Activated B cell treated with CpG ODN at 0.5 μM for 24 hours (primary cell): ENCODE results near the gene BLVRB. TPM values are rescaled to one million over a fixed set of nuclear protein-coding genes. Genes with fewer than 3 reads are reported as not detected.
"Not testable (repeated sequence)": the region's sequence is repeated elsewhere in the genome, so short reads cannot be mapped to it uniquely, and the experiment has no call there.

Experiments used
- ATAC-seq: fragments of 200-7000 bp; cut with Tn5 transposase; one replicate; pipeline ENCODE4 v1.10.0; 2021; ENCODE audit warnings: low read depth, mild to moderate bottlenecking, moderate library complexity
- CTCF ChIA-PET: fragments of 350-600 bp; sonication (Branson Sonifier 250); formaldehyde crosslinking; loops from one replicate; lab custom pipeline; 2021; ENCODE audit warnings: antibody characterized with exemption; lab: Charles Lee
- POLR2A ChIA-PET: fragments of 350-600 bp; sonication (Branson Sonifier 250); formaldehyde crosslinking; loops from one replicate; lab custom pipeline; 2021; ENCODE audit warnings: antibody characterized with exemption; lab: Charles Lee
- DNase-seq: peaks from one replicate; pipeline ENCODE4 v3.0.0; 2022
- H3K27ac Mint-ChIP-seq: one replicate; pipeline ENCODE4 v1.8.0; 2020; ENCODE audit warnings: mixed read lengths
- H3K27me3 Mint-ChIP-seq: one replicate; pipeline ENCODE4 v1.8.0; 2021; ENCODE audit warnings: mixed read lengths
- H3K36me3 Mint-ChIP-seq: one replicate; pipeline ENCODE4 v1.8.0; 2021; ENCODE audit warnings: low read depth, mixed read lengths
- H3K4me1 Mint-ChIP-seq: one replicate; pipeline ENCODE4 v1.8.0; 2021; ENCODE audit warnings: mixed read lengths
- H3K4me3 Mint-ChIP-seq: one replicate; pipeline ENCODE4 v1.8.0; 2020; ENCODE audit warnings: mild to moderate bottlenecking, mixed read lengths
- H3K9me3 Mint-ChIP-seq: one replicate; pipeline ENCODE4 v1.8.0; 2020; ENCODE audit warnings: mixed read lengths
- CTCF ChIP-seq: fragments of 200-600 bp; IDR thresholded peaks from one replicate; pipeline ENCODE4 v1.8.0; 2022; ENCODE audit warnings: antibody characterized with exemption, mild to moderate bottlenecking
- intact Hi-C: fragments of 100-400 bp; cut with micrococcal nuclease; formaldehyde crosslinking; loops from one replicate; pipeline ENCODE4 v1.15.1; 2024
- total RNA-seq: library from RNA; stranded (reverse); gene quantifications from 2 replicates; pipeline ENCODE4 v1.2.3, GENCODE V29; 2022

BLVRB gene
- total RNA-seq, 1 donor from 2014 or later: 14.6 TPM

GRCh38 chr19:40465025-40465556, 454 bp downstream of the BLVRB start:
- ChIA-PET CTCF (interaction anchor here (0.7 to 2.6 kb wide), 11 partner anchors 11 to 170 kb away, joined by 3 to 17 read pairs (median 4); partner anchors contain the start of genes SERTAD1 and SERTAD3), POLR2A (interaction anchor here (0.7 to 5.0 kb wide), 12 partner anchors 21 to 181 kb away, joined by 3 to 42 read pairs (median 6); partner anchors contain the start of genes AKT2, C19orf47, PLD3 and SERTAD1)
- H3K9me3 Mint-ChIP-seq: no peaks in the 10 kb centered on the region
- intact Hi-C loops: loop anchor here (1.0 to 5.0 kb wide), 7 partner anchors 21 to 147 kb away; partner anchors contain the start of genes C19orf47, PLD3, SERTAD1 and SERTAD3
- H3K27me3 Mint-ChIP-seq: peaks cover 13% of the 10 kb centered on the region
- ATAC-seq (no peak), DNase-seq (no peak)
- peak overlapping the region; percentile 81 for H3K4me3 Mint-ChIP-seq
- H3K27ac Mint-ChIP-seq: peak overlapping the region; percentile 56
- no peak for TF ChIP-seq CTCF
- no peaks in the 10 kb centered on the region for H3K36me3 Mint-ChIP-seq
- peaks cover 36% of the 10 kb centered on the region for H3K4me1 Mint-ChIP-seq

- Mint-ChIP-seq H3K36me3 (no peaks in the 10 kb centered on the region), H3K9me3 (no peaks in the 10 kb centered on the region), H3K4me3 (peak overlapping the region; percentile 81), H3K27me3 (peaks cover 13% of the 10 kb centered on the region), H3K4me1 (peaks cover 36% of the 10 kb centered on the region), H3K27ac (no peak overlapping the region)
- intact Hi-C loops: loop anchor here (1.0 to 5.0 kb wide), 7 partner anchors 20 to 148 kb away; partner anchors contain the start of genes C19orf47, PLD3, SERTAD1 and SERTAD3
- CTCF ChIA-PET: interaction anchor here (0.7 to 2.6 kb wide), 9 partner anchors 11 to 170 kb away, joined by 3 to 17 read pairs (median 5); partner anchors contain the start of genes SERTAD1 and SERTAD3
- no peak for ATAC-seq
- POLR2A ChIA-PET: interaction anchor here (0.7 to 5.0 kb wide), 9 partner anchors 20 to 1533 kb away, joined by 3 to 42 read pairs (median 7); partner anchors contain the start of genes MRPS12, SERTAD1 and SERTAD3
- TF ChIP-seq CTCF: no peak
- DNase-seq: peak; percentile 51
These were observed 1.2 kb downstream of the BLVRB start for GRCh38 chr19:40464059-40465024.

- CTCF ChIA-PET: interaction anchor here (0.7 to 2.6 kb wide), 7 partner anchors 10 to 171 kb away, joined by 3 to 17 read pairs (median 6); partner anchors contain the start of gene SERTAD3
- not testable (repeated sequence) for H3K27ac Mint-ChIP-seq, ATAC-seq, H3K9me3 Mint-ChIP-seq, H3K4me3 Mint-ChIP-seq, H3K36me3 Mint-ChIP-seq, DNase-seq
- intact Hi-C loops: loop anchor here (2.0 kb wide), 2 partner anchors 65 to 115 kb away; partner anchors contain the start of genes C19orf47 and PLD3
- Mint-ChIP-seq H3K4me1 (peaks cover 36% of the 10 kb centered on the region), H3K27me3 (peaks cover 13% of the 10 kb centered on the region)
- POLR2A ChIA-PET: interaction anchor here (0.7 to 5.0 kb wide), 8 partner anchors 10 to 1533 kb away, joined by 3 to 42 read pairs (median 3); partner anchors contain the start of genes MRPS12, SERTAD1 and SERTAD3
These were observed 1.9 kb downstream of the BLVRB start for GRCh38 chr19:40463587-40464037.

GRCh38 chr19:40461669-40462221, 3.8 kb downstream of the BLVRB start:
- peak overlapping the region; percentile 2 for H3K4me3 Mint-ChIP-seq

More at GRCh38 chr19:40461669-40462221, 3.8 kb downstream of the BLVRB start:
- Mint-ChIP-seq H3K27ac (peak overlapping the region; percentile 6), H3K9me3 (no peaks in the 10 kb centered on the region), H3K27me3 (peaks cover 7% of the 10 kb centered on the region), H3K4me1 (peaks cover 36% of the 10 kb centered on the region), H3K36me3 (peaks cover 2% of the 10 kb centered on the region)
- no peak for ATAC-seq
- intact Hi-C loops: no loop called here
- CTCF ChIA-PET: interaction anchor here (1.0 kb wide), 1 partner anchor 19 kb away, joined by 3 read pairs; no protein-coding TSS in a partner anchor
- POLR2A ChIA-PET: interaction anchor here (0.7 to 5.0 kb wide), 3 partner anchors 18 to 41 kb away, joined by 4 to 42 read pairs (median 7); partner anchors contain the start of genes SERTAD1 and SERTAD3
- DNase-seq: no peak
- TF ChIP-seq CTCF: no peak
